Naive thymus-derived CD4-positive, alpha-beta T cell (primary cell): Measurements from ENCODE around the gene CYB5R2. TPM values are rescaled to one million over a fixed set of nuclear protein-coding genes. Genes with fewer than 3 reads are reported as not detected.

Source experiments
- ATAC-seq: fragments of 150-1000 bp; cut with Tn5 transposase; 2 replicates; pipeline ENCODE4 v1.10.0; 2021; ENCODE audit warnings: mild to moderate bottlenecking, moderate library complexity
- CTCF ChIA-PET: fragments of 350-600 bp; sonication (Branson Sonifier 250); formaldehyde crosslinking; loops from one replicate; lab custom pipeline; 2021; ENCODE audit warnings: antibody characterized with exemption; lab: Charles Lee
- POLR2A ChIA-PET: fragments of 350-600 bp; sonication (Branson Sonifier 250); formaldehyde crosslinking; loops from one replicate; lab custom pipeline; 2021; ENCODE audit warnings: antibody characterized with exemption, inconsistent platforms; lab: Charles Lee
- DNase-seq, 9 donors: peaks; one replicate each; pipeline versions ENCODE4 v3.0.0 to v3.0.0-alpha.2; 2020 to 2022; ENCODE audit warnings: mixed read lengths in 1 of 9
- H3K27ac ChIP-seq: one replicate; pipeline ENCODE4 v1.7.0; 2013; ENCODE audit warnings: mild to moderate bottlenecking, low read depth, low read length, moderate library complexity
- H3K27me3 ChIP-seq, 2 donors: one replicate each; pipeline ENCODE4 v1.7.0; 2013; ENCODE audit warnings: low read length in 2 of 2, mild to moderate bottlenecking in 2 of 2, moderate library complexity in 2 of 2; ENCODE audit not compliant: control insufficient read depth in 2 of 2, insufficient read depth in 2 of 2
- H3K36me3 ChIP-seq, 3 experiments: 1 replicate in 2 of 3; 2 replicates in 1 of 3; pipeline ENCODE4 v1.7.0; 2013; ENCODE audit warnings: low read length in 3 of 3, mild to moderate bottlenecking in 3 of 3, moderate library complexity in 1 of 3; ENCODE audit not compliant: insufficient read depth in 3 of 3, control insufficient read depth in 2 of 3
- H3K4me1 ChIP-seq, 2 donors: one replicate each; pipeline ENCODE4 v1.7.0; 2013; ENCODE audit warnings: low read length in 2 of 2, mild to moderate bottlenecking in 2 of 2, moderate library complexity in 1 of 2; ENCODE audit not compliant: control insufficient read depth in 2 of 2, insufficient read depth in 2 of 2
- H3K4me3 ChIP-seq: 2 replicates; pipeline ENCODE4 v1.7.0; 2013; ENCODE audit warnings: mild to moderate bottlenecking, low read length
- H3K9me3 ChIP-seq, 3 experiments: 1 replicate in 2 of 3; 2 replicates in 1 of 3; pipeline ENCODE4 v1.7.0; 2013; ENCODE audit warnings: low read length in 3 of 3; ENCODE audit not compliant: control insufficient read depth in 2 of 3
- H3K27ac Mint-ChIP-seq, 9 donors: one replicate each; pipeline ENCODE4 v1.8.0; 2020 to 2022; ENCODE audit warnings: mixed read lengths in 9 of 9, mild to moderate bottlenecking in 8 of 9, moderate library complexity in 5 of 9, inconsistent platforms in 2 of 9
- H3K27me3 Mint-ChIP-seq, 5 donors: one replicate each; pipeline ENCODE4 v1.8.0; 2021 to 2022; ENCODE audit warnings: mixed read lengths in 5 of 5, mild to moderate bottlenecking in 1 of 5
- H3K36me3 Mint-ChIP-seq, 5 donors: one replicate each; pipeline ENCODE4 v1.8.0; 2020 to 2022; ENCODE audit warnings: mixed read lengths in 5 of 5, mild to moderate bottlenecking in 3 of 5, inconsistent platforms in 1 of 5
- H3K4me1 Mint-ChIP-seq, 7 donors: one replicate each; pipeline ENCODE4 v1.8.0; 2020 to 2022; ENCODE audit warnings: mixed read lengths in 7 of 7, mild to moderate bottlenecking in 3 of 7, inconsistent platforms in 1 of 7
- H3K4me3 Mint-ChIP-seq, 10 donors: one replicate each; pipeline ENCODE4 v1.8.0; 2020 to 2022; ENCODE audit warnings: mild to moderate bottlenecking in 10 of 10, mixed read lengths in 10 of 10, moderate library complexity in 6 of 10, inconsistent platforms in 2 of 10
- H3K9me3 Mint-ChIP-seq, 11 donors: one replicate each; pipeline ENCODE4 v1.8.0; 2020 to 2022; ENCODE audit warnings: mixed read lengths in 11 of 11, mild to moderate bottlenecking in 4 of 11, inconsistent platforms in 1 of 11, moderate library complexity in 1 of 11
- intact Hi-C, 2 donors: fragments of 100-400 bp; cut with micrococcal nuclease; formaldehyde crosslinking; loops; one replicate each; pipeline ENCODE4 v1.15.1; 2023
- polyA plus RNA-seq, 2 donors: library from polyadenylated mRNA; unstranded; fragments of 300-500 nt; fragmentation: Illumina TruSeq; gene quantifications; one replicate each; pipeline ENCODE4 v1.2.3, GENCODE V29; 2021
- total RNA-seq, 6 experiments: library from RNA in 5 of 6; stranded (reverse) in 5 of 6; gene quantifications; 1 replicate in 5 of 6; 2 replicates in 1 of 6; pipeline ENCODE4 v1.2.3 and lab custom pipeline; 2021 to 2026

Gene CYB5R2
- total and polyA plus RNA-seq, 7 experiments from 2014 or later, result 0.13 to 2.8 (median 0.69) TPM; not detected in 2

DNA sequence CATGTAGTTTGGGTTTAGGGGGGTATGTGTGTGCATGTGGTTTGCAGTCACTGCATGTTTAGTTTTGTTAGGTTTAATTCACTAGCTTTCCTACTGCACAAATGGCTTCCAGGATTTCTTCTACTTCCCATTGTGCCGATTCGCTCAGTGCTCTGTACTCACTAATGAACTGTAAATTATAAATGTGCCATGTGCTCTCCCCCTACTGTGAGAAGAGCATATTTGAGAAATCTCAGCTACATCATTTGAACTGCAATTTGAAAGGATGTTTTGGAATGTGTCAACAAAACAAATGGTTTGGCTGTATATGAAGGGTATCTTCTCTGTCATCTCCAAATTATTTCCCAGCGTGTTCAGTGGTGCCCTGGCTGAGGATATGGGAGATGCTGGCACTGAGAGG is 28.1 kb downstream of the CYB5R2 start:
- Histone ChIP-seq H3K27ac (no peak overlapping the region), H3K4me1 (no peaks in the 10 kb centered on the region), H3K36me3 (peaks cover 0 to 44% (median 5%) of the 10 kb centered on the region in 3 experiments), H3K27me3 (no peaks in the 10 kb centered on the region), H3K4me3 (no peak overlapping the region), H3K9me3 (no peaks in the 10 kb centered on the region)
- Mint-ChIP-seq H3K36me3 (peaks cover 0 to 63% (median 19%) of the 10 kb centered on the region in 5 donors), H3K9me3 (no peaks in the 10 kb centered on the region), H3K27ac (peak overlapping the region in 2 of 9 donors; percentile 1 to 48), H3K4me1 (peaks cover 0 to under 1% (median 0%) of the 10 kb centered on the region in 7 donors), H3K4me3 (no peak overlapping the region), H3K27me3 (peaks cover 0 to 2% (median 0%) of the 10 kb centered on the region in 5 donors)
- DNase-seq, result no peak
- ChIA-PET CTCF (no interaction called here), POLR2A (no interaction called here)
- intact Hi-C loops, result loop anchor here in 1 of 2 donors (5.0 kb wide), 1 partner anchor 133 kb away; the partner anchor contains the start of gene PPFIBP2
- ATAC-seq, result no peak

DNA sequence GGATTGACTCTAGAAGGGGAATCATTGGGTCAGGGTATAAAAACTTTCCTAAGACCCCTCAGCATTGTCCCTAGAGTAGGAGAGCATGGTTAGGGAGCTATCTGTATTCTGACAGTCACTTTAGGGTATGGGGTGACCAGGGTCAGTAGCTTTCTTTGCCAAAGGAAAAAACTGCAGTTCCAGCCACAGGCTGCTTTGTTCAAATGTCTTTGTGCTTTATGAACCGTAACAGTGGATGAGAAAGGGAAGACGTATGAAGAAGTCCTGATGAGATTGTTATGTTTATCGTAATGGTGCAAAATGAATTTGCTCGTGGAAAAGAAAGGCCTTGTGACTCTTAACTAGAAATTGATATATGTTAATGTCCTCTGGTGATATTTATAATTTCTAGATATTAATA is 30.0 kb downstream of the CYB5R2 start:
- Histone ChIP-seq H3K36me3 (peaks cover 0 to 45% (median 7%) of the 10 kb centered on the region in 3 experiments), H3K9me3 (no peaks in the 10 kb centered on the region), H3K4me3 (no peak overlapping the region), H3K4me1 (no peaks in the 10 kb centered on the region), H3K27me3 (no peaks in the 10 kb centered on the region), H3K27ac (no peak overlapping the region)
- ATAC-seq, result no peak
- Mint-ChIP-seq H3K9me3 (no peaks in the 10 kb centered on the region), H3K4me3 (no peak overlapping the region), H3K27me3 (peaks cover 0 to 1% (median 0%) of the 10 kb centered on the region in 5 donors), H3K27ac (peak overlapping the region in 1 of 9 donors; percentile 16), H3K36me3 (peaks cover 0 to 62% (median 12%) of the 10 kb centered on the region in 5 donors), H3K4me1 (peaks cover 0 to 2% (median 0%) of the 10 kb centered on the region in 7 donors)
- no peak for DNase-seq
- intact Hi-C loops, result no loop called here
- CTCF ChIA-PET, result interaction anchor here (1.3 kb wide), 1 partner anchor 131 kb away, joined by 4 read pairs; no protein-coding TSS in a partner anchor
- POLR2A ChIA-PET, result no interaction called here

DNA sequence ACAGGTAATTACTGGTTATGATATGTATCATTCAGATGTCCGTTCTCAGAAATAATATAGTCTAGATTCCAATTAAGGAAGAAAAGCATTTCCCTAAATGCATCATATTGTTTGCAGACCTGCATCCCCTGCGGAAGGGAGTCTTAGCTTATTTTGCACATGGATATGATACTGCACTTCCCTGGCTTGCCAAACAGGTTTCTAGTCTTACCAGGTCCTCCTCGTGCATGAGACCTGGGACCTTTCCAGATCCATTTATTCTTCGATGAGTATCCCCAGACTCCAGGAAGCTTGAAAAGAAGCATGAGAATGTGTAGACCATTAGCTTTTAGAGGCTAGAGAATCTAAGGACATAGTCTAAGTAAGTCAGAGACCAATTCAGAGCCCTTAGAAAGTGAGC is 30.6 kb downstream of the CYB5R2 start:
- POLR2A ChIA-PET, result no interaction called here
- Mint-ChIP-seq H3K36me3 (peaks cover 0 to 62% (median 12%) of the 10 kb centered on the region in 5 donors), H3K9me3 (no peaks in the 10 kb centered on the region), H3K4me3 (no peak overlapping the region), H3K27me3 (no peaks in the 10 kb centered on the region), H3K4me1 (peaks cover 0 to 2% (median 0%) of the 10 kb centered on the region in 7 donors), H3K27ac (no peak overlapping the region)
- H3K9me3 ChIP-seq, result no peaks in the 10 kb centered on the region
- no peaks in the 10 kb centered on the region for H3K27me3 ChIP-seq
- H3K4me3 ChIP-seq, result no peak overlapping the region
- no peak for DNase-seq
- no peak for ATAC-seq
- intact Hi-C loops, result no loop called here
- H3K4me1 ChIP-seq, result no peaks in the 10 kb centered on the region
- no peak overlapping the region for H3K27ac ChIP-seq
- CTCF ChIA-PET, result interaction anchor here (1.3 kb wide), 1 partner anchor 130 kb away, joined by 4 read pairs; no protein-coding TSS in a partner anchor
- peaks cover 0 to 42% (median 7%) of the 10 kb centered on the region in 3 experiments for H3K36me3 ChIP-seq

DNA sequence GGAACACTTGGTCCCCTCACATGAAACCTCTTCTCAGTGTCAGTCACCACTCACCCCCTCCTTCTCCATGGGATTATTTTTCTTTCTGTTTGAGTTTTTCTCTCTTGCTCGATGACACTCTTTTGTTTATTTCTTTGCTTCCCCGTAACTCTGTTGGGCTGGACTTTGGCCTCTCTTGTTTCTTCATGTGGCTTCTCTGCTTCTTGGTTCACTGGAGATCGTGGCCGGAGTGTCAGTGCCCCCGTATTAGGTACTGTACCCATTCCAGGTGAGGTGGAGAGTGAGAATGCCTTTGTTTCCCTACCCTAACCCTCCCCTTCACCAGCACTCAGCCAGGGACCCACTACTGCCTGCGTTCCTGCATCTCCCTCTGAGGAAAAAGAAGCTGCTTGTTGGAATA is 32.5 kb downstream of the CYB5R2 start:
- intact Hi-C loops, result no loop called here
- Histone ChIP-seq H3K4me1 (no peaks in the 10 kb centered on the region), H3K36me3 (peaks cover 0 to 53% (median 7%) of the 10 kb centered on the region in 3 experiments), H3K27ac (no peak overlapping the region), H3K4me3 (no peak overlapping the region), H3K27me3 (no peaks in the 10 kb centered on the region), H3K9me3 (no peaks in the 10 kb centered on the region)
- Mint-ChIP-seq H3K27ac (no peak overlapping the region), H3K27me3 (no peaks in the 10 kb centered on the region), H3K4me3 (no peak overlapping the region), H3K36me3 (peaks cover 0 to 77% (median 16%) of the 10 kb centered on the region in 5 donors), H3K4me1 (peaks cover 0 to 4% (median 0%) of the 10 kb centered on the region in 7 donors), H3K9me3 (no peaks in the 10 kb centered on the region)
- CTCF ChIA-PET, result no interaction called here
- POLR2A ChIA-PET, result no interaction called here
- no peak for DNase-seq
- ATAC-seq, result no peak

DNA sequence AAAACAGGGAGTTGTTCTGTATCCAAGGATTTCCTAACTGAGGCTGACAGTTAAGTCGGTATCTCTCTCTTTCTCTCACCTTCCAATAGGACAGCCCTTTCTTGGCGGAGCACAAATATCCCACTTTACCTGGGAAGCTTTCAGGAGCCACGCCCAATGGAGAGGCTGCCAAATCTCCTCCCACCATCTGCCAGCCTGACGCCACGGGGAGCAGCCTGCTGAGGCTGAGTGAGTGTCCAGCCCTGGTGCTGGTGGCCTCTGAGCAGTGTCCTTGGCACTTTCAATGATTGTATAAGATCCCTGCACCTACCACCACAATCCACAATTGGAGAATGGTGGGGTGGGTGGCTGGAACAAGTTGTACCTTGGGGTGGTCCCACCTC is 33.7 kb downstream of the CYB5R2 start:
- H3K4me1 Mint-ChIP-seq, result peaks cover 0 to 4% (median 0%) of the 10 kb centered on the region in 7 donors
- no peak overlapping the region for H3K4me3 Mint-ChIP-seq
- H3K27ac Mint-ChIP-seq, result no peak overlapping the region
- CTCF ChIA-PET, result no interaction called here
- Histone ChIP-seq H3K27me3 (no peaks in the 10 kb centered on the region), H3K36me3 (peaks cover 0 to 53% (median 7%) of the 10 kb centered on the region in 3 experiments), H3K9me3 (no peaks in the 10 kb centered on the region), H3K4me1 (no peaks in the 10 kb centered on the region), H3K27ac (no peak overlapping the region), H3K4me3 (no peak overlapping the region)
- H3K36me3 Mint-ChIP-seq, result peaks cover 0 to 85% (median 19%) of the 10 kb centered on the region in 5 donors
- no peaks in the 10 kb centered on the region for H3K27me3 Mint-ChIP-seq
- no peaks in the 10 kb centered on the region for H3K9me3 Mint-ChIP-seq
- intact Hi-C loops, result no loop called here
- POLR2A ChIA-PET, result no interaction called here
- ATAC-seq (no peak), DNase-seq (no peak)

DNA sequence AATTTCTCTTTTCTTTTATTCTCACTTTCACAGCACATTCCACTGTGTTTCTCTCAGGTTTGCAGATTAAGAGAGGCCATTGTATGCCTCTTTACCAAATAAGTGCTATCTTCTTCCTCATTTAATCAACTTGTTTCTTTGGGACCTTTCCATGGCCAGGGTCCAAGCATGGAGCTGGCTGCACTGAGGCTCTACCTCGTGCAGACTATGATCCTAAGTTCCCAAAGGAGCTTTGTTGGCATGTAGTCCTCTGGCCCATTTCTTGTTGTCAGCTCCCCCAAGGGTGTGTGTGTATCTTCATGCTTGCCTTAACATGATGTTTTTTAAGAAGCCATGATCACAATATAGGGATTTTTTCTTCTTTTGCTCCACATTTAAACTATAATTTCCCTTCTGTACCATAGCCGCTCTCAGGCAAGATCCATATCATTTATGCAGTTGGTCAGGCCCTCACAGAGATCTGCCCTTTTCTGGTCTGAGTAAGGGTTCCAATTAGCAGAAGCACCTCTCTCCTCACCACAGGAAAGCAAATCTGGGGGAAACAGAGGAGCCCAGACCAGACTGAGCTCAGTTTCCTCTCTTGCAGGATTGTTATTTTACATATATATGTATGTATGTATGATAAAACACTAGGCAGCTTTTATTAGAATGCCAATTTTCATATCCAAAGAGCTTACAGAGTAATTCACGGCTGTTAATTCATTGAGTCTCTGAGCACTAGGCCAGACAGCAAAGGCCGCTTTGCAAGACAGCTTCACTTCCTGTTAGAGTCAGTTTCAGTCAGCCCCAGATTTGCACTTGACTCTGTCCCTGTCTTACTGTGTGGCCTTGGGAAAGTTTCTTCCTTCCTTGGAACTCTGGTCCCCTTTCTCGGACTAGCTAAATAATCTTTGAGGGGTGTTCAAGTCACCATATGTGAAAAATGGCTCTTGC is 34.3 kb downstream of the CYB5R2 start:
- POLR2A ChIA-PET, result no interaction called here
- H3K36me3 Mint-ChIP-seq, result peaks cover 0 to 87% (median 23%) of the 10 kb centered on the region in 5 donors
- no peaks in the 10 kb centered on the region for H3K9me3 Mint-ChIP-seq
- H3K4me1 ChIP-seq, result no peaks in the 10 kb centered on the region
- no peaks in the 10 kb centered on the region for H3K27me3 ChIP-seq
- no peak overlapping the region for H3K27ac ChIP-seq
- intact Hi-C loops, result no loop called here
- CTCF ChIA-PET, result no interaction called here
- no peak overlapping the region for H3K27ac Mint-ChIP-seq
- H3K4me3 Mint-ChIP-seq, result no peak overlapping the region
- DNase-seq, result no peak
- no peak for ATAC-seq
- no peaks in the 10 kb centered on the region for H3K27me3 Mint-ChIP-seq
- H3K4me1 Mint-ChIP-seq, result peaks cover 0 to 4% (median 0%) of the 10 kb centered on the region in 7 donors
- H3K4me3 ChIP-seq, result no peak overlapping the region
- no peaks in the 10 kb centered on the region for H3K9me3 ChIP-seq
- H3K36me3 ChIP-seq, result peaks cover 0 to 53% (median 7%) of the 10 kb centered on the region in 3 experiments
